SK-N-SH (cell line): ENCODE measurements around the gene BORCS5. TPM values are rescaled to one million over a fixed set of nuclear protein-coding genes. Genes with fewer than 3 reads are reported as not detected.

Experiments
- CTCF ChIA-PET: fragments of 300-600, 350-600 bp; formaldehyde crosslinking; extraction: SDS; loops from one replicate; lab custom pipeline; 2021; lab: Yijun Ruan, JAX
- POLR2A ChIA-PET: fragments of 350-600 bp; sonication (Branson Sonifier 250); formaldehyde crosslinking; extraction: SDS; loops from one replicate; lab custom pipeline; 2020; ENCODE audit warnings: antibody characterized with exemption, inconsistent platforms; lab: Yijun Ruan, JAX
- DNase-seq: peaks from one replicate; pipeline ENCODE4 v3.0.0; 2012
- H2AFZ ChIP-seq: fragments of 200-600 bp; sonication (generic); 2 replicates; pipeline ENCODE4 v1.8.1; 2016; ENCODE audit warnings: antibody characterized with exemption, mild to moderate bottlenecking, low read depth
- H3F3A ChIP-seq: fragments of 200-600 bp; sonication (generic); replicated peaks from 2 replicates; pipeline ENCODE3; 2016; ENCODE audit warnings: antibody characterized with exemption, mild to moderate bottlenecking; ENCODE audit not compliant: insufficient read depth
- H3K27ac ChIP-seq, 2 experiments: fragments of 200-500 bp in 1 of 2; fragments of 200-600 bp in 1 of 2; sonication (Bioruptor generic) in 1 of 2; sonication (generic), shearing (Covaris generic) in 1 of 2; 2 replicates each; pipeline versions ENCODE4 v1.5.1 to v1.6.1; 2014 to 2016; ENCODE audit warnings: low read depth in 2 of 2, inconsistent platforms in 1 of 2, low read length in 1 of 2, mild to moderate bottlenecking in 1 of 2, mixed read lengths in 1 of 2
- H3K27me3 ChIP-seq: fragments of 200-600 bp; sonication (generic), shearing (Covaris generic); 2 replicates; pipeline ENCODE4 v1.6.1; 2016; ENCODE audit warnings: mixed run types; ENCODE audit not compliant: insufficient read depth
- H3K36me3 ChIP-seq, 2 experiments: fragments of 200-500 bp in 1 of 2; fragments of 200-600 bp in 1 of 2; sonication (Bioruptor generic) in 1 of 2; sonication (generic) in 1 of 2; replicated peaks in 1 of 2; 2 replicates each; pipeline versions ENCODE3 to v1.5.1; 2014 to 2016; ENCODE audit warnings: low read length in 1 of 2, mild to moderate bottlenecking in 1 of 2; ENCODE audit not compliant: insufficient read depth in 2 of 2, control insufficient read depth in 1 of 2
- H3K4me1 ChIP-seq, 2 experiments: fragments of 200-500 bp in 1 of 2; fragments of 200-600 bp in 1 of 2; sonication (Bioruptor generic) in 1 of 2; sonication (generic), shearing (Covaris generic) in 1 of 2; 2 replicates each; pipeline versions ENCODE4 v1.5.1 to v1.6.1; 2014 to 2016; ENCODE audit warnings: low read depth in 1 of 2, low read length in 1 of 2, mixed run types in 1 of 2; ENCODE audit not compliant: insufficient read depth in 2 of 2, control insufficient read depth in 1 of 2
- H3K4me2 ChIP-seq: fragments of 200-600 bp; sonication (generic), shearing (Covaris generic); 2 replicates; pipeline ENCODE4 v1.6.1; 2017; ENCODE audit warnings: mixed run types
- H3K4me3 ChIP-seq, 2 experiments: fragments of 200-500 bp in 1 of 2; fragments of 200-600 bp in 1 of 2; sonication (Bioruptor generic) in 1 of 2; sonication (generic), shearing (Covaris generic) in 1 of 2; 2 replicates each; pipeline versions ENCODE4 v1.5.1 to v1.8.1; 2014 to 2016; ENCODE audit warnings: low read depth in 2 of 2, inconsistent platforms in 1 of 2, low read length in 1 of 2, mild to moderate bottlenecking in 1 of 2, mixed read lengths in 1 of 2, moderate library complexity in 1 of 2
- H3K79me2 ChIP-seq: fragments of 200-600 bp; sonication (generic); 2 replicates; pipeline ENCODE4 v1.8.1; 2017; ENCODE audit warnings: mild to moderate bottlenecking; ENCODE audit not compliant: insufficient read depth
- H3K9ac ChIP-seq: fragments of 200-600 bp; sonication (generic); 2 replicates; pipeline ENCODE4 v1.6.1; 2017; ENCODE audit warnings: mixed run types
- H3K9me2 ChIP-seq: fragments of 200-600 bp; sonication (generic); 2 replicates; pipeline ENCODE4 v1.6.1; 2017; ENCODE audit warnings: mixed run types
- H3K9me3 ChIP-seq: fragments of 200-600 bp; sonication (generic); 2 replicates; pipeline ENCODE4 v1.6.1; 2017; ENCODE audit warnings: mixed run types, mild to moderate bottlenecking, moderate library complexity
- H4K20me1 ChIP-seq: fragments of 200-600 bp; sonication (generic); 2 replicates; pipeline ENCODE4 v1.6.1; 2017; ENCODE audit warnings: mild to moderate bottlenecking, mixed run types; ENCODE audit not compliant: insufficient read depth
- EZH2phosphoT487 ChIP-seq: fragments of 200-600 bp; sonication (generic); IDR thresholded peaks from 2 replicates; pipeline ENCODE4 v1.6.1; 2017; ENCODE audit warnings: low read depth, mixed run types, mild to moderate bottlenecking, antibody characterized with exemption, moderate library complexity, borderline replicate concordance
- FOSL2 ChIP-seq: IDR thresholded peaks from 2 replicates; pipeline ENCODE4 v1.4.0; 2012; ENCODE audit warnings: low read depth, mild to moderate bottlenecking, moderate library complexity, borderline replicate concordance
- FOXM1 ChIP-seq: IDR thresholded peaks from 2 replicates; pipeline ENCODE4 v1.4.0; 2012; ENCODE audit warnings: low read depth, mild to moderate bottlenecking
- GATA2 ChIP-seq: sonication (generic); formaldehyde crosslinking; IDR thresholded peaks from 2 replicates; pipeline ENCODE4 v1.5.0; 2020; ENCODE audit warnings: mild to moderate bottlenecking, missing genetic modification reagents
- IRF3 ChIP-seq: fragments of 150-350 bp; IDR thresholded peaks from 2 replicates; pipeline ENCODE4 v1.6.1; 2016; ENCODE audit warnings: mild to moderate bottlenecking, low read depth, low read length
- JUND ChIP-seq: IDR thresholded peaks from 2 replicates; pipeline ENCODE4 v1.4.0; 2012
- MAX ChIP-seq: IDR thresholded peaks from 2 replicates; pipeline ENCODE4 v1.4.0; 2012; ENCODE audit warnings: low read depth
- NFIC ChIP-seq: IDR thresholded peaks from 2 replicates; pipeline ENCODE4 v1.4.0; 2012; ENCODE audit warnings: borderline replicate concordance
- RFX5 ChIP-seq: IDR thresholded peaks from 2 replicates; pipeline ENCODE4 v1.6.1; 2012; ENCODE audit warnings: mild to moderate bottlenecking, improper control_type of control experiment, low read length
- RXRA ChIP-seq: IDR thresholded peaks from 2 replicates; pipeline ENCODE4 v1.4.0; 2012; ENCODE audit warnings: low read depth, mild to moderate bottlenecking, borderline replicate concordance
- SIN3A ChIP-seq: IDR thresholded peaks from 2 replicates; pipeline ENCODE4 v1.6.1; 2012; ENCODE audit warnings: low read depth, mild to moderate bottlenecking, low read length, moderate library complexity, borderline replicate concordance
- SMC3 ChIP-seq: IDR thresholded peaks from 2 replicates; pipeline ENCODE4 v1.6.1; 2012; ENCODE audit warnings: low read depth, low read length, improper control_type of control experiment
- YY1 ChIP-seq: IDR thresholded peaks from 2 replicates; pipeline ENCODE4 v1.4.0; 2012; ENCODE audit warnings: low read depth, mild to moderate bottlenecking
- WGBS: methylation state at CpG from one replicate; pipeline ENCODE4 v1.1.6; 2017; ENCODE audit warnings: low lambda C conversion rate; 5-methylcytosine and 5-hydroxymethylcytosine counted together
- polyA plus RNA-seq, 3 experiments: library from polyadenylated mRNA; depleted of rRNA; stranded (reverse); fragments of >200 nt; gene quantifications; 2 replicates each; pipeline ENCODE4 v1.2.3, GENCODE V29; 2012
- TF ChIP-seq, protein P1 (sequence below): IDR thresholded peaks from 2 replicates; pipeline ENCODE4 v1.6.1; 2012; ENCODE audit warnings: mild to moderate bottlenecking, low read depth, low read length, moderate library complexity
- TF ChIP-seq, protein P2 (sequence below): fragments of 150-350 bp; IDR thresholded peaks from 2 replicates; pipeline ENCODE4 v1.6.1; 2017; ENCODE audit warnings: antibody characterized with exemption, low read length, low read depth, borderline replicate concordance
- TF ChIP-seq, protein P3 (sequence below): fragments of 200-600 bp; sonication (generic); IDR thresholded peaks from 2 replicates; pipeline ENCODE4 v1.6.1; 2017; ENCODE audit warnings: antibody characterized with exemption, mild to moderate bottlenecking, moderate library complexity

BORCS5 gene
- polyA plus RNA-seq, 1 of the 3 experiments (the other 2 are of a cell fraction), result 16.3 TPM

GRCh38 chr12:12323118-12323517 is 33.8 kb upstream of the BORCS5 start:
- Histone ChIP-seq H3K9me3 (no peaks in the 10 kb centered on the region), H3K4me1 (peaks cover 4 to 5% of the 10 kb centered on the region in 2 experiments; a peak in 2 of 4 replicates), H3K4me3 (no peak overlapping the region), H3K79me2 (no peaks in the 10 kb centered on the region), H3K4me2 (no peak overlapping the region), H3K9me2 (no peaks in the 10 kb centered on the region), H3K36me3 (no peaks in the 10 kb centered on the region), H3K27me3 (no peaks in the 10 kb centered on the region), H2AFZ (no peak overlapping the region), H3F3A (no peaks in the 10 kb centered on the region), H4K20me1 (no peaks in the 10 kb centered on the region), H3K27ac (no peak overlapping the region), H3K9ac (no peak overlapping the region)
- TF ChIP-seq, protein P1, sequence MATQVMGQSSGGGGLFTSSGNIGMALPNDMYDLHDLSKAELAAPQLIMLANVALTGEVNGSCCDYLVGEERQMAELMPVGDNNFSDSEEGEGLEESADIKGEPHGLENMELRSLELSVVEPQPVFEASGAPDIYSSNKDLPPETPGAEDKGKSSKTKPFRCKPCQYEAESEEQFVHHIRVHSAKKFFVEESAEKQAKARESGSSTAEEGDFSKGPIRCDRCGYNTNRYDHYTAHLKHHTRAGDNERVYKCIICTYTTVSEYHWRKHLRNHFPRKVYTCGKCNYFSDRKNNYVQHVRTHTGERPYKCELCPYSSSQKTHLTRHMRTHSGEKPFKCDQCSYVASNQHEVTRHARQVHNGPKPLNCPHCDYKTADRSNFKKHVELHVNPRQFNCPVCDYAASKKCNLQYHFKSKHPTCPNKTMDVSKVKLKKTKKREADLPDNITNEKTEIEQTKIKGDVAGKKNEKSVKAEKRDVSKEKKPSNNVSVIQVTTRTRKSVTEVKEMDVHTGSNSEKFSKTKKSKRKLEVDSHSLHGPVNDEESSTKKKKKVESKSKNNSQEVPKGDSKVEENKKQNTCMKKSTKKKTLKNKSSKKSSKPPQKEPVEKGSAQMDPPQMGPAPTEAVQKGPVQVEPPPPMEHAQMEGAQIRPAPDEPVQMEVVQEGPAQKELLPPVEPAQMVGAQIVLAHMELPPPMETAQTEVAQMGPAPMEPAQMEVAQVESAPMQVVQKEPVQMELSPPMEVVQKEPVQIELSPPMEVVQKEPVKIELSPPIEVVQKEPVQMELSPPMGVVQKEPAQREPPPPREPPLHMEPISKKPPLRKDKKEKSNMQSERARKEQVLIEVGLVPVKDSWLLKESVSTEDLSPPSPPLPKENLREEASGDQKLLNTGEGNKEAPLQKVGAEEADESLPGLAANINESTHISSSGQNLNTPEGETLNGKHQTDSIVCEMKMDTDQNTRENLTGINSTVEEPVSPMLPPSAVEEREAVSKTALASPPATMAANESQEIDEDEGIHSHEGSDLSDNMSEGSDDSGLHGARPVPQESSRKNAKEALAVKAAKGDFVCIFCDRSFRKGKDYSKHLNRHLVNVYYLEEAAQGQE, result no peak
- TF ChIP-seq MAX, result no peak
- TF ChIP-seq, protein P2, sequence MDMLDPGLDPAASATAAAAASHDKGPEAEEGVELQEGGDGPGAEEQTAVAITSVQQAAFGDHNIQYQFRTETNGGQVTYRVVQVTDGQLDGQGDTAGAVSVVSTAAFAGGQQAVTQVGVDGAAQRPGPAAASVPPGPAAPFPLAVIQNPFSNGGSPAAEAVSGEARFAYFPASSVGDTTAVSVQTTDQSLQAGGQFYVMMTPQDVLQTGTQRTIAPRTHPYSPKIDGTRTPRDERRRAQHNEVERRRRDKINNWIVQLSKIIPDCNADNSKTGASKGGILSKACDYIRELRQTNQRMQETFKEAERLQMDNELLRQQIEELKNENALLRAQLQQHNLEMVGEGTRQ, result no peak
- TF ChIP-seq IRF3, result no peak
- no peak for TF ChIP-seq GATA2 (CRISPR knock-in tag)
- TF ChIP-seq FOXM1, result no peak
- no peak for TF ChIP-seq SMC3
- TF ChIP-seq YY1, result no peak
- no peak for TF ChIP-seq NFIC
- CTCF ChIA-PET, result interaction anchor here (1.2 kb wide), 1 partner anchor 290 kb away, joined by 3 read pairs; no protein-coding TSS in a partner anchor
- 78% methylated on average over 4 of the region's 4 CpGs for WGBS
- no peak for DNase-seq
- POLR2A ChIA-PET, result no interaction called here

DNA sequence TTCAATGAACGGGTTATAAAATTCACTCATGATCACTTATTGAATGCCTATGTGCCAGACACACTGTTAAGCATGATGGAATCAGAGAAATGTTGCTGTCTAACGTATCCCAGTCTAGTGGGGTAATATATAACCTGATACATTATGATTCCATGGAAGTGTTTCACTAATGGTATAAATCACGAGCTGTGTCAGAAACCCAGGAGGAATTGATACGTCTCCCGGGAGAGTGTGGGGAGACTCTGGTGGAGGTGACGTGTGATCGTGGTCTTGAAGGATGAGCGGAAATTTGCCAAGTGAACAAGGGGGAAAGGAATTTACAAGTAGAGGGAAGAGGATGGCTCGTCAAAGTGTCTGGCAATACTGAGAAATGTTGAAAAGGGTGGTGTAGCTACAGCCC is 33.3 kb upstream of the BORCS5 start:
- peaks cover 4 to 5% of the 10 kb centered on the region in 2 experiments; a peak in 2 of 4 replicates for H3K4me1 ChIP-seq
- DNase-seq, result no peak
- POLR2A ChIA-PET, result no interaction called here
- H2AFZ ChIP-seq, result no peak overlapping the region
- H3K4me2 ChIP-seq, result no peak overlapping the region
- H3K9ac ChIP-seq, result no peak overlapping the region
- no peaks in the 10 kb centered on the region for H3K9me3 ChIP-seq
- WGBS, result 78% methylated on average over 9 of the region's 9 CpGs
- H3K36me3 ChIP-seq, result no peaks in the 10 kb centered on the region
- no peak overlapping the region for H3K27ac ChIP-seq
- no peaks in the 10 kb centered on the region for H3K27me3 ChIP-seq
- H3F3A ChIP-seq, result no peaks in the 10 kb centered on the region
- H4K20me1 ChIP-seq, result no peaks in the 10 kb centered on the region
- H3K9me2 ChIP-seq, result no peaks in the 10 kb centered on the region
- H3K4me3 ChIP-seq, result no peak overlapping the region
- CTCF ChIA-PET, result interaction anchor here (1.2 kb wide), 1 partner anchor 291 kb away, joined by 3 read pairs; no protein-coding TSS in a partner anchor
- H3K79me2 ChIP-seq, result no peaks in the 10 kb centered on the region
- TF ChIP-seq FOSL2 (no peak), RFX5 (no peak), EZH2phosphoT487 (no peak), SMC3 (no peak), SIN3A (no peak), RXRA (no peak), JUND (no peak), MAX (no peak)
- TF ChIP-seq, protein P2, result no peak
- TF ChIP-seq, protein P3, sequence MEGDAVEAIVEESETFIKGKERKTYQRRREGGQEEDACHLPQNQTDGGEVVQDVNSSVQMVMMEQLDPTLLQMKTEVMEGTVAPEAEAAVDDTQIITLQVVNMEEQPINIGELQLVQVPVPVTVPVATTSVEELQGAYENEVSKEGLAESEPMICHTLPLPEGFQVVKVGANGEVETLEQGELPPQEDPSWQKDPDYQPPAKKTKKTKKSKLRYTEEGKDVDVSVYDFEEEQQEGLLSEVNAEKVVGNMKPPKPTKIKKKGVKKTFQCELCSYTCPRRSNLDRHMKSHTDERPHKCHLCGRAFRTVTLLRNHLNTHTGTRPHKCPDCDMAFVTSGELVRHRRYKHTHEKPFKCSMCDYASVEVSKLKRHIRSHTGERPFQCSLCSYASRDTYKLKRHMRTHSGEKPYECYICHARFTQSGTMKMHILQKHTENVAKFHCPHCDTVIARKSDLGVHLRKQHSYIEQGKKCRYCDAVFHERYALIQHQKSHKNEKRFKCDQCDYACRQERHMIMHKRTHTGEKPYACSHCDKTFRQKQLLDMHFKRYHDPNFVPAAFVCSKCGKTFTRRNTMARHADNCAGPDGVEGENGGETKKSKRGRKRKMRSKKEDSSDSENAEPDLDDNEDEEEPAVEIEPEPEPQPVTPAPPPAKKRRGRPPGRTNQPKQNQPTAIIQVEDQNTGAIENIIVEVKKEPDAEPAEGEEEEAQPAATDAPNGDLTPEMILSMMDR, result no peak
